DND-41 (cell line): ENCODE results near the gene KCTD11.
A peak's percentile ranks its signal among the peaks of the same experiment; 100 is the strongest.
"Not testable (repeated sequence)": the region's sequence is repeated elsewhere in the genome, so short reads cannot be mapped to it uniquely, and the experiment has no call there.

Source experiments
- ATAC-seq: fragments of 200-7000 bp; cut with Tn5 transposase; 3 replicates; pipeline ENCODE4 v1.9.1; 2021; ENCODE audit warnings: low read depth; ENCODE audit not compliant: insufficient read depth
- DNase-seq: peaks from one replicate; pipeline ENCODE4 v3.0.0-alpha.2; 2020
- H2AFZ ChIP-seq: 2 replicates; pipeline ENCODE4 v1.6.0; 2012; ENCODE audit warnings: low read depth, low read length
- H3K27ac ChIP-seq: 2 replicates; pipeline ENCODE4 v1.5.1; 2012; ENCODE audit warnings: low read length, inconsistent platforms
- H3K27me3 ChIP-seq: fragments of 200-600 bp; sonication (generic); 2 replicates; pipeline ENCODE4 v1.6.0; 2012; ENCODE audit warnings: low read length, mild to moderate bottlenecking, inconsistent platforms; ENCODE audit not compliant: insufficient read depth, poor library complexity
- H3K36me3 ChIP-seq: 2 replicates; pipeline ENCODE4 v1.5.1; 2012; ENCODE audit warnings: low read length, inconsistent platforms; ENCODE audit not compliant: insufficient read depth
- H3K4me1 ChIP-seq: 2 replicates; pipeline ENCODE4 v1.5.1; 2012; ENCODE audit warnings: mild to moderate bottlenecking, low read length; ENCODE audit not compliant: insufficient read depth
- H3K4me2 ChIP-seq: 2 replicates; pipeline ENCODE4 v1.6.0; 2012; ENCODE audit warnings: mild to moderate bottlenecking, moderate library complexity, low read length, inconsistent platforms; ENCODE audit not compliant: insufficient read depth
- H3K4me3 ChIP-seq, 2 experiments: fragments of 200-600 bp in 1 of 2; shearing (Covaris generic) in 1 of 2; 2 replicates each; pipeline ENCODE4 v1.5.1; 2012 to 2016; ENCODE audit warnings: inconsistent platforms in 2 of 2, low read length in 2 of 2, mild to moderate bottlenecking in 2 of 2, low read depth in 1 of 2, moderate library complexity in 1 of 2
- H3K79me2 ChIP-seq: 2 replicates; pipeline ENCODE4 v1.6.0; 2012; ENCODE audit warnings: low read length, inconsistent platforms; ENCODE audit not compliant: insufficient read depth
- H3K9ac ChIP-seq: 2 replicates; pipeline ENCODE4 v1.6.0; 2012; ENCODE audit warnings: low read depth, mild to moderate bottlenecking, inconsistent platforms, low read length, moderate library complexity
- H3K9me3 ChIP-seq: 2 replicates; pipeline ENCODE4 v1.5.1; 2012; ENCODE audit warnings: low read length, moderate library complexity, mild to moderate bottlenecking, inconsistent platforms; ENCODE audit not compliant: insufficient read depth, severe bottlenecking
- H4K20me1 ChIP-seq: 2 replicates; pipeline ENCODE4 v1.6.0; 2012; ENCODE audit warnings: low read length; ENCODE audit not compliant: insufficient read depth
- CTCF ChIP-seq: IDR thresholded peaks from 2 replicates; pipeline ENCODE4 v1.5.1; 2012; ENCODE audit warnings: borderline replicate concordance, low read length, moderate library complexity, mild to moderate bottlenecking; ENCODE audit not compliant: poor library complexity, severe bottlenecking; ENCODE audit errors: extremely low read depth
- EZH2 ChIP-seq: IDR thresholded peaks from 3 replicates; pipeline ENCODE4 v1.6.1; 2012; ENCODE audit warnings: borderline replicate concordance, low read depth, mild to moderate bottlenecking, moderate library complexity, low read length, inconsistent platforms; ENCODE audit not compliant: severe bottlenecking

The KCTD11 gene

GRCh38 chr17:7334938-7335538 lies 16.9 kb upstream of the KCTD11 start:
- TF ChIP-seq EZH2 (no peak), CTCF (no peak)
- H2AFZ ChIP-seq: peak overlapping the region; percentile 52
- peak overlapping the region in 1 of 2 experiments; percentile 60; a peak in 2 of 4 replicates for H3K4me3 ChIP-seq
- H3K9ac ChIP-seq: peak overlapping the region; percentile 69
- no peaks in the 10 kb centered on the region for H3K9me3 ChIP-seq
- H3K36me3 ChIP-seq: no peaks in the 10 kb centered on the region; the same call in 1 of the 2 replicates
- H3K4me1 ChIP-seq: peaks cover 45% of the 10 kb centered on the region
- no peaks in the 10 kb centered on the region for H3K27me3 ChIP-seq
- ATAC-seq (no peak), DNase-seq (no peak)
- peak overlapping the region; percentile 81 for H3K4me2 ChIP-seq
- peak overlapping the region; percentile 98 for H3K27ac ChIP-seq
- H3K79me2 ChIP-seq: peaks cover 32% of the 10 kb centered on the region
- no peaks in the 10 kb centered on the region for H4K20me1 ChIP-seq

GRCh38 chr17:7335765-7336164 lies 16.2 kb upstream of the KCTD11 start:
- not testable (repeated sequence) for H3K9me3 ChIP-seq, ATAC-seq, DNase-seq, H3K27me3 ChIP-seq, H3K36me3 ChIP-seq, H4K20me1 ChIP-seq
- Histone ChIP-seq H3K27ac (peak overlapping the region; percentile 98), H2AFZ (peak overlapping the region; percentile 52; the same call in 1 of the 2 replicates), H3K79me2 (peaks cover 30% of the 10 kb centered on the region), H3K4me2 (peak overlapping the region; percentile 81), H3K4me1 (peaks cover 38% of the 10 kb centered on the region), H3K9ac (peak overlapping the region; percentile 69), H3K4me3 (peak overlapping the region; percentile 1 to 60; a peak in 3 of 4 replicates)

GRCh38 chr17:7336240-7337175 lies 15.5 kb upstream of the KCTD11 start, which contains the start of gene ACAP1:
TSS of gene ACAP1 (plus strand) at chr17:7336529. CDS start at chr17:7336735, 206 bp downstream.
- H3K9me3 ChIP-seq: no peaks in the 10 kb centered on the region
- peak within 1 kb of the TSS; percentile 98 for H3K27ac ChIP-seq
- H3K4me3 ChIP-seq: peak within 1 kb of the TSS; percentile 30 to 60
- no peak for TF ChIP-seq CTCF
- TF ChIP-seq EZH2: no peak
- DNase-seq (peak; percentile 97), ATAC-seq (peak; percentile 91)
- no peaks in the 10 kb centered on the region for H3K27me3 ChIP-seq
- H3K79me2 ChIP-seq: peaks cover 31% of the 10 kb centered on the region
- H4K20me1 ChIP-seq: no peaks in the 10 kb centered on the region
- H3K4me1 ChIP-seq: peaks cover 35% of the 10 kb centered on the region
- peak within 1 kb of the TSS; percentile 69 for H3K9ac ChIP-seq
- H3K36me3 ChIP-seq: peaks cover 5% of the 10 kb centered on the region
- peak within 1 kb of the TSS; percentile 52 for H2AFZ ChIP-seq
- H3K4me2 ChIP-seq: peak within 1 kb of the TSS; percentile 81

- ATAC-seq: not testable (repeated sequence)
- peak overlapping the region; percentile 98 for H3K27ac ChIP-seq
These were observed 14.4 kb upstream of the KCTD11 start for GRCh38 chr17:7337600-7337999.

More at GRCh38 chr17:7337600-7337999, 14.4 kb upstream of the KCTD11 start:
- H2AFZ ChIP-seq, H3K9me3 ChIP-seq, DNase-seq, H3K27me3 ChIP-seq, H4K20me1 ChIP-seq: not testable (repeated sequence)
- H3K4me2 ChIP-seq: peak overlapping the region; percentile 81
- H3K9ac ChIP-seq: peak overlapping the region; percentile 69
- peaks cover 14% of the 10 kb centered on the region for H3K36me3 ChIP-seq
- peak overlapping the region in 1 of 2 experiments; percentile 60; a peak in 2 of 4 replicates for H3K4me3 ChIP-seq
- peaks cover 31% of the 10 kb centered on the region for H3K79me2 ChIP-seq
- H3K4me1 ChIP-seq: peaks cover 35% of the 10 kb centered on the region
